Fibroblast of skin of abdomen (primary cell): ENCODE measurements around the gene DPYSL5.
"Not testable (repeated sequence)": the region's sequence is repeated elsewhere in the genome, so short reads cannot be mapped to it uniquely, and the experiment has no call there.

Experiments used
- DNase-seq: peaks from one replicate; pipeline ENCODE4 v3.0.0-alpha.2; 2013

The DPYSL5 gene

DNA sequence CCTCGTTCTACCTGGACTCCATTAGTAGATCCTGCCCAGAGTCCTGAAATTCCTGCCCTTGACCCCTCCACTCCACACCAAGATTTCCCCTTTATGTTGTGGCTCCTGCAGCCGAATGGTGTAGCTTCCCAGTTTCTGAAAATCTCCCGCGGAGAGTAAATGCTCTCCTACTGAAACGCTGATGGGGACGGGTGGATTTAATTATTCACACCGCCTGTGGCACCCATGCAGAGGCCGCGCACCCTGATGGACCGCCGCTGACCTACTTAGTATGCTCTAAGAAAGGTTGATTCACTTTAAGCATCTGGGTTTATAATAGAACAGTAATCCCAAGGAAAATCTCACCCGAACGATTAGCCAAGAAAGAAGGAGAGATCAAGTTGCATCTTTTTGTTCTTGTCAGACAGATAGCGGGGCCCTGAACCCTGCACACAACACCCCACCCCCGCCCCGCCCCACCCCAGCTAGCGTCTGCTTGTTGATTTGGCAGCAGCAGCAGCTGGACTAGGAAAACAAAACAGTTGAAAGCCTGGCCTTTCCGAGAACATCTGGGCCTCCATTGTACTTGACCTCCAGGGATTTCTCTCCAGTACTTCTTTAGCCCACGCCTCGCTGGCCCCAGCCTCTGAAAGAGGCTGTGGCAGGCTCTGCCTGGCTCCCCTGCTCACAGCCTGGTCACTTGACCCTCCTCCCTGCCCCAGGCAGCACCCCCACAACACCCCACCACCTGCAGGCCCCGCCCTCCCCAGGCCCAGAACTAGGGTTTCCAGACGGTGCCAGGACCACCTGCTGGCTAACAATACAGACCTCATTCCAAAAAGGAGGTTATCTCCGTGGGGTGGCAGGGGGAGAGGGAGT is 53.6 kb downstream of the DPYSL5 start:
- DNase-seq, result no peak

DNA sequence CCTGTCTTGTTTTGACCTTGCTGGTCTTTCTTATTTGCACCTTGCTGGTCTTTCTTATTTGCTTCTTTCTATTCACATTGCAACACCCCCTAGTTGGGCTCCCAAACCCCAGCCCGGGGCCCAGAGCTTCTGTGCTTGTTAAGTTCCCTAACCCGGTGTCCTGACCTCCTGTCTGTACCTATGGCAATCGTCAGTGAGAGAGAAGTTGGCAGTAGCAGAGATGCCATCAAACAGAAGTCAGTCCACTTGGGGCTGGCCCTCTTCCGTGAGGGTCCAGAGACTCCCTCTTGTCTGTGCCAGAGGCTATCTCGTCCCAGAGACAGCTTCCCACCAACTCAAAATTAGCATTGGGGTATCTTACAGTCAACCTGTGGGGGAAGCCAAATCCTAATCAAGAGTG is 55.7 kb downstream of the DPYSL5 start:
- DNase-seq, result no peak

DNA sequence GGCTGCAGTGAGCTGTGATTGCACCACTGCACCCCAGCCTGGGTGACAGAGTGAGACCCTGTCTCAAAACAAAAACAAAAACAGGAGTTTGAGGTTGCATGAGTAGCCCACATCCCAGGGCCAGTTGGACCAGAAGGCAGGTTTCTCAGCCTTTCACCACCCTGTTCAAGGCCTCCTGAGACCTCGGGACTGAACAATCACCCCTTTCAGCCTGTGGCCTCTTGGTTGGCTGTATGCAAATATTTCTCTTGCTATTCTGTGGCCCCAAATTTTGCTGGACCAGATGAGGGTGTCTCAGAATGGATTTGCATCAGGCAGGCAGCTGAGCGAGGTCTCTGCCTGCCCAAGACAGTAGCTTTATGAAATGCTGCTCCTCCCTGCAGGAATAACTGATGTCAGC is 56.9 kb downstream of the DPYSL5 start:
- DNase-seq, result no peak

DNA sequence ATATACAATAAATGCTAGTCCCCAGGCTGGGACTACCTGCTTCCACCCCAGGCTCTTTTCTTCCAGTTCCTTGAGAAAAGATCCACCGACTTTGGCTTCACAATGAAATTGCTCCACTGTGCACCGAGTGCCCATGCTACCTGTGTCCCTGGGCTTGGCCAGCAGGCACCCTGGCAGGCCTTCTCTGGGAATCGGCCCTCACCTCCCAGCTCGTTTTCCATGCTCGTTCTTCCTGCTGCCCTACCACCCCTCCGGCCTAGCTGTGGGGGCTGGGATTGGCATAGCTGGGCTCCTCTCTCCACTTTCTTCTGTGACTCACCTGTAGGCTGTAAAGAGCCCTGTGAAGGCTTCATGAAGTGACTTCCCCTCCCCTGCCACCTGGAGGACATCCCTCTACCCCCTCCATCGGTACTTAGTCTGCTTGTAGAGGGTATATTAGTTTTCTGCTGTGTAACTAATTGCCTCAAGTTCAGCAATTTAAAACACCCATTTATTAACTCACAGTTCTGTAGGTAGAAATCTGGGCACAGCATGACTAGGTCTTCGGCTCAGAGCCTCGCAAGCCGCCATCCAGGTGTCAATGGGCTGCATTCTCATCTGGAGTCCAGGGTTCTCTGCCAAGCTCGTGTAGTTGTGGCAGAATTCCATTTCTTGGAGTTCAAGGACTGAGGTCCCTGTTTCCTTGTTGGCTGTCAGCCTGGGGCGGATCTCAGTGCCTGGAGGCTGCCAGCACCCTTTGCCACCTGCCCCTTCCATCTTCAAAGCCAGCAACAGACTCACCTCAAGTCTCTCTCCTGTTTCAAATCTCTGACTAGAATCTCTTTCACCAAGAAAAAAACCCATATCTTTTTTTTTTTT is 57.6 kb downstream of the DPYSL5 start:
- DNase-seq, result no peak

DNA sequence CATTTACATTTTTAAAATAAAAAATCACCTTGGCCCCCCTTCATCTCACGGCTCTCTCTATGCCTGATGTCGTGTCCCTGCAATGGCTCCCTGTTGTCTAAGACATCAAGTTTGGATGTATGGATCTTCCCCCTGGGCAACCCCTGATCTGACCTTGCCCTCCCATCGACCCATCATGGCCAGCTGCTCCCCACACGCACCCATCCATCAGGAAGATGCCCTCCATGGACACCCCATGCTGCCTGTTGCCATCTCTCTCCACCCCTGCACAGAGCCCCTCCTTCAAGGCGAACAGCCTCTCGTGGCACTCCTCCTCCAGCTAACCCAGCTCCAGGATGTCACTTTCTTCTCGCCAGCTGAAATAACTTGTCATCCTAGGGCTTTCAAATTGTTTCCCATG is 59.5 kb downstream of the DPYSL5 start:
- no peak for DNase-seq

- no peak for DNase-seq
These were observed 62.2 kb downstream of the DPYSL5 start for GRCh38 chr2:26910176-26910575.

DNA sequence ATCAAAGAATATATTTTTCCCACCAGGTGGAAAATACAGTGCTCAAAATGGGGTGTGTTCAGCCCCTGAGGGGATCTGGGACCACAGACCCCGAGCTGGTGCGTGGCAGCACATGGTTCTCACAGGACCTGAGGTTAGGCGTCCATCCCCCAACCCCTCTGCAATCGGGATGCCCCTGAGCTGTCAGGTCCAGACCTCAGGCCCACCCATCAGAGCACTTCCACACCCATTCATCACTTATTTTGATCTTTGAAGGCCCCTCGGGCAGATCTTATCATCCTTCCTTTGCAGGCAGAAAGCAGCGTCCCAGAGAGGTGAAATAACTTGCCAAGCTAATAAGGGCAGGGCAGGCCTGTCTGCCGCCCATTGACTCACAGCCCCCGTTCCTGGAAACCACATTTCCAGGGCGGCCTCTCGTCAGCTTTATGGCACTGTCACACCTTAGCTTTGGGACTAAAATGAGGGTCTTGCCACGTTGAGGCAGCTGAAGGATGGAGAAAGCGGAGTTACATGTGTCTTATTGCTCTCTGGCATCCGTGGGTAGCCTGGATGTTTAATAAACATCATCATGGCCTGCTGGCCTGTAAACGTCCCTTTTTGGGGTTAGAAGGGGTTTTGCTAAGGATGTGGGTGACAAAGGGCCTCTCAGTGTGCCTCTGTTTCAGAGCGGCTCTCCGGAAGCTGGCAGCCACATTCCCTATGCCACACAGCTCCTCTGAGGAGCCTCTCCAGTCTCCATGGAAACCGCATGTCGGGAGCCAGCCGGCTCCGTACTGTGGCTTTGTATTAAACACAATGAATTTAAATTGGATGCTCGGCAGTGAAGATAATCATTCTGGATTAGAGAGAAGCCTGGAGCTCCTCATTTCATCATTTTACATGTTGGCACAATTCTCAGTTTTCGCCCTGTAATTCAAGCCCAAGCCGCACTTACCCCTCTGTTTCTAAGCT is 64.3 kb downstream of the DPYSL5 start:
- no peak for DNase-seq

GRCh38 chr2:26913606-26913998 is 65.7 kb downstream of the DPYSL5 start:
- DNase-seq, result peak; percentile 33

GRCh38 chr2:26913999-26914658 is 66.2 kb downstream of the DPYSL5 start:
- DNase-seq, result no peak

- no peak for DNase-seq
These were observed 66.9 kb downstream of the DPYSL5 start for GRCh38 chr2:26914659-26915310.

DNA sequence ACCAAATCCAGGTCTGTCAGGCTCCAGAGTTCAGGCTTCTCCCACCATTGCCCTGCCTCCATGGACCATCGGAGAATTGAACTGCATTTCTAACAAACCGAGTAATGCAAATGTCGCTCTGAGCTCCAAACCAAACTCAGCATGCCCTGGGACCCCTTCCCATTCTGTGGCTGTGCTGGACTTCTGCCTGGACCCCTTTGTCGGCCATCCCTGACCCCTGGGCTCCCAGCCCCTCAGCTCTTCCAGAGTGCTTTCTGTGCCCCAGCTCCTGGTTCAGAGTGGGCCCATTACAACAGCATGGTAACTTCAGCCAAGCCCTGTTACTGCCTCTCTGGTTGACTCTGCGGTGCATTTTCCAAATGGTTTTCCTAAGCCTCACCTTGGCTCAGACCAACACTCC is 67.4 kb downstream of the DPYSL5 start:
- no peak for DNase-seq

GRCh38 chr2:26916128-26916692 is 68.3 kb downstream of the DPYSL5 start:
- no peak for DNase-seq

DNA sequence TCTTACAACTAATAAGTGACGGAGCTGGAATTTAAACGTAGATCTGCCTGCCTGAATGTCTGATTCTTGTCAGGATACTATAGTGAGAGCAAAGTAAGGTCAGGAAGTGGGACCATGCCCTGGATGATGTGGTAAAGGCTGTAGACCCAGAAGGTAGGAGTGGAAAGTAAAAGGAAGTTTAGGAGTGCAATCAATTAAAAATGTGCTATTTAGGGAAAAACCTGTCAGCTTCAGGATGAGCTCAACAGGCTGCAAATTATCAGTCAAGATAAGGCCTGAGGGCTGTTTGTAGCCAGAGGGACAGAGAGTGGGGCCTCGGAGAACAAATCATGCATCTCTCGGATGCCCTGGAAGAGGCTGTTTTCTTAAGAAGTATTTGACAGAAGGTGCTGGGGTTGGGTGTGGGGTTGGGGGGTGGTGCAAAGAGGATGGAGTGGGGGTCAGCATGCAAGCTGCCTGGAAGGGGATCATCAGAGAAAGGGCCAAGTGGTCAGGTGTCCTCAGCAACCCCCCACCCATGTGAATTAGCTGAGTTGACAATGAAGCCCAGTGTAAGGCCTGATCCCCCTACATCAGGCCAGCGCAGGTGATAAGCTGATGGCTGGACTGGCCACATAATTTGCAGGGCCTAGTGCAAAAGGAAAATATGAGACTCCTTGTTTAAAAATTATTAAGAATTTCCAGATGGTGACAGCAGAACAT is 69.4 kb downstream of the DPYSL5 start:
- DNase-seq, result no peak

DNA sequence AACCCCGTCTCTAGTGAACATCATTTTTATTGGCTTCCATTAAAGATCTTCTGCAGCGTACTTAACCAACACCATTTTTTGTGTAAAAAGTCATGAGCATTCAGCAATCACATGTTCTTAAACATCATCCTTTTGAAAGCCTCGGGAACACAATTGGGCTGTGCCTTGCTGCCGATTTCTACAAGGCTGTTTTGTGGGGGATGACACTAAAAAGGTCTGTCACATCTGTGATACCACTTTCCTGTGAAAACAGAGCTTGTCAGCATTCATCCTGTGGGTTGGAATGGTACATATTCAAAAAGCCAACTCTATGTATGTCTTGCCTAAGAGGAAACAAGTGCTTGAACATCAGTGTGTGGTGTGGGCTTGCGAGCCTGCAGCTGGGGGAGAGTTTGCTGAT is 73.4 kb downstream of the DPYSL5 start:
- DNase-seq, result no peak

DNA sequence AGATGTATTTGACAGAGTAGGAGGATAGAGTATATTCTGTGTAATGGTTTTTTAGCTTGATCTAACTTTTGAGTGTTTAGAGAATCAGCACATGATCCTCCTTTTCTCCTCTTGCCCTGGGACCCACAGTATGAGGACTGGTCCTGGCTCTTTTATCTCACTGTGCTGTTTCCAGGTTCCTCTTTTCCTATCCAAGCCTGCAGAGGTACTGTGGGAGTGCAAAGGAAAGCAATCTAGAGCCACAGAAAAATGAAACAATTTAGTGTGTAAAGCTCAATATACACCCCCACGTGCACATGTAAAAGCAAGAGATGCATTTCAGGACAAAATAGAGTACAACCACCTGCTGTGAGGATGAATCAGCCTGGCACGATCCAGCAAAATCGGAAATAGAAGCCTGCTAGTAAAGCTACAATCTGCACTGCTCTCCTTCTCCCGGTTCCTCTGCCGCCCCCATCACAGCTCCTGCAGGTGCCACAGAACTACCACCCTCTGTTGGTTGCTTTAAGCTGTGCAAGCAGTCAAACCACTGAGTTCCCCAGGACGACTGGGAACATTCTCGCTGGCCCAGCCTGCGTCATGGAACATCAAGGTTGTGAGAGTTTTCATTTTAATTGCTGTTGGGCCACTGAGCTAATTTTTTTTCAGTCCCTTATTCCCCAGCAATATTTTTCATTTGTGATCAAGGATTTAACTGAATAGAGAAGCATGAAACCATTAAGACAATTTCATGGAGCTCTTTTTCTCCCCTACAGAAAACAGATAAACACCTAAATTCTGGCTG is 74.7 kb downstream of the DPYSL5 start:
- no peak for DNase-seq

DNA sequence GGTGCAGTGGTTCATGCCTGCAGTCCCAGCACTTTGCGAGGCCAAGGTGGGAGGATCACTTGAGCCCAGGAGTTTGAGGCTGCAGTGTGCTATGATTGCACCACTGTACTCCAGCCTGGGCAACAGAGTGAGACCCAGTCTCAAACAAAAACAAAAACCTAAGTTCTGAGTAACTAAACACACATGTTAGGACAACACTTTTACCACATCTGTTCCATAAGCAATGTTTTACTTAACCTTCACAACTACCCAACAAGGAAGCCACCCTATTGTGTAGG is 75.2 kb downstream of the DPYSL5 start:
- DNase-seq, result not testable (repeated sequence)

DNA sequence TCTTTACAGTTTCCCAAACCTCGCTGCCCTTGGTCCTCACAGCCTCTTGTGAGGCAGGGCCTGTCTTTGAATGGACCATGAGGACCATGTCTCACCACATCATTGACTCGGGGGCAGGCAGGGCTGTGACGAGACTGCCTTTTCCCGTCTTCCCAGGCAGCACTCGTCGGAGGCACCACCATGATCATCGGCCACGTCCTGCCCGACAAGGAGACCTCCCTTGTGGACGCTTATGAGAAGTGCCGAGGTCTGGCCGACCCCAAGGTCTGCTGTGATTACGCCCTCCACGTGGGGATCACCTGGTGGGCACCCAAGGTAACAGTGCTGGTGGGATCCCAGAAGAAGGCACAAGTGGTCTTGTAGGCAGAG is 76.8 kb downstream of the DPYSL5 start:
- no peak for DNase-seq

GRCh38 chr2:26925100-26925791 is 77.3 kb downstream of the DPYSL5 start:
- DNase-seq, result peak; percentile 27

DNA sequence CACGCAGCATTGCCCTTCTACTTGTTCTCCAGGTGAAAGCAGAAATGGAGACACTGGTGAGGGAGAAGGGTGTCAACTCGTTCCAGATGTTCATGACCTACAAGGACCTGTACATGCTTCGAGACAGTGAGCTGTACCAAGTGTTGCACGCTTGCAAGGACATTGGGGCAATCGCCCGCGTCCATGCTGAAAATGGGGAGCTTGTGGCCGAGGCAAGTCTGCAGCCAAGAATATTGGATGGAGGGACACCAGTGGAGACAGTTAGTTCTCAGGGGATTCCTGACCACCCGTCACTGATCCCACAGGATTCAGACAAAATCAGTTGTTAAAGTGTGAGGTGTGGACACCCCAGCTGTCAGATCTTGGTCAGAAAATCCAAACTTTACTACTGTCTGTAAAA is 79.3 kb downstream of the DPYSL5 start:
- DNase-seq, result no peak
